Gastroesophageal sphincter (tissue), 4 donors: Measurements from ENCODE around the gene DLL1. TPM values are rescaled to one million over a fixed set of nuclear protein-coding genes. Genes with fewer than 3 reads are reported as not detected.

Experiments
- ATAC-seq: fragments of 150-250 bp; one replicate; pipeline ENCODE4 v1.9.1; 2016; ENCODE audit warnings: mild to moderate bottlenecking, moderate library complexity
- H3K27ac ChIP-seq, 4 donors: fragments of 200-600 bp; sonication (generic) in 3 of 4; 1 replicate in 3 of 4; 2 replicates in 1 of 4; pipeline ENCODE4 v1.5.1; 2016 to 2019
- H3K27me3 ChIP-seq: fragments of 200-600 bp; sonication (generic); one replicate; pipeline ENCODE4 v1.5.1; 2019
- H3K36me3 ChIP-seq, 2 donors: fragments of 200-600 bp; sonication (generic); one replicate each; pipeline ENCODE4 v1.5.1; 2019; ENCODE audit warnings: control low read depth in 1 of 2
- H3K4me1 ChIP-seq, 3 donors: fragments of 200-600 bp; sonication (generic); 1 replicate in 2 of 3; 2 replicates in 1 of 3; pipeline ENCODE4 v1.5.1; 2016 to 2019; ENCODE audit warnings: control low read depth in 2 of 3
- H3K4me3 ChIP-seq, 2 donors: fragments of 200-600 bp; sonication (generic); one replicate each; pipeline ENCODE4 v1.5.1; 2019; ENCODE audit warnings: mild to moderate bottlenecking in 1 of 2, moderate library complexity in 1 of 2
- H3K9me3 ChIP-seq, 3 donors: fragments of 200-600 bp; sonication (generic); one replicate each; pipeline ENCODE4 v1.5.1; 2017 to 2019; ENCODE audit warnings: control low read depth in 2 of 3
- CTCF ChIP-seq, 4 experiments: fragments of 200-600 bp in 2 of 4; fragments of 450-650 bp in 2 of 4; sonication (generic) in 1 of 4; IDR thresholded peaks; one replicate each; pipeline ENCODE4 v1.5.1; 2017 to 2019; ENCODE audit warnings: antibody characterized with exemption in 4 of 4, mild to moderate bottlenecking in 2 of 4, moderate library complexity in 2 of 4
- EP300 ChIP-seq: sonication (generic); formaldehyde crosslinking; IDR thresholded peaks from one replicate; pipeline ENCODE4 v1.6.1; 2017; ENCODE audit warnings: antibody characterized with exemption, mild to moderate bottlenecking
- POLR2A ChIP-seq, 2 donors: fragments of 450-650 bp; IDR thresholded peaks; one replicate each; pipeline ENCODE4 v1.6.1; 2017; ENCODE audit warnings: antibody characterized with exemption in 2 of 2, mild to moderate bottlenecking in 2 of 2, moderate library complexity in 1 of 2
- POLR2AphosphoS5 ChIP-seq: sonication (generic); formaldehyde crosslinking; IDR thresholded peaks from one replicate; pipeline ENCODE4 v1.6.1; 2017; ENCODE audit warnings: antibody characterized with exemption
- WGBS, 2 donors: methylation state at CpG; one replicate each; pipeline ENCODE4 v1.1.5; 2018; ENCODE audit warnings: low coverage in 1 of 2; 5-methylcytosine and 5-hydroxymethylcytosine counted together
- total RNA-seq, 4 donors: library from RNA; depleted of rRNA; stranded (reverse); fragments of >200 nt; gene quantifications; one replicate each; pipeline ENCODE4 v1.1.0, GENCODE V29; 2016

The DLL1 gene
- total RNA-seq, 4 donors from 2014 or later: 5.3 to 11.8 (median 6.5) TPM

GRCh38 chr6:170260686-170261085 is 30.2 kb downstream of the DLL1 start:
- no peaks in the 10 kb centered on the region for H3K27me3 ChIP-seq
- 75 to 83% methylated on average over 2 to 3 of the region's 7 CpGs for WGBS, 2 donors
- no peak overlapping the region for H3K4me3 ChIP-seq
- H3K36me3 ChIP-seq: no peaks in the 10 kb centered on the region
- peaks cover 0 to 5% (median 0%) of the 10 kb centered on the region in 3 donors for H3K4me1 ChIP-seq
- ATAC-seq: no peak
- H3K27ac ChIP-seq: no peak overlapping the region
- TF ChIP-seq POLR2A (IDR thresholded peaks at IDR 0.05) (no peak), EP300 (no peak), POLR2AphosphoS5 (no peak), CTCF (IDR thresholded peaks at IDR 0.05) (no peak)
- no peaks in the 10 kb centered on the region for H3K9me3 ChIP-seq

GRCh38 chr6:170259278-170259677 is 31.6 kb downstream of the DLL1 start:
- 73% methylated on average over 4 of the region's 5 CpGs; no CpG with 5 or more reads in 1 of the 2 donors for WGBS, 2 donors
- Histone ChIP-seq H3K9me3 (no peaks in the 10 kb centered on the region), H3K4me3 (no peak overlapping the region), H3K27me3 (no peaks in the 10 kb centered on the region), H3K36me3 (no peaks in the 10 kb centered on the region), H3K27ac (no peak overlapping the region), H3K4me1 (no peaks in the 10 kb centered on the region)
- no peak for ATAC-seq
- no peak for TF ChIP-seq CTCF (IDR thresholded peaks at IDR 0.05)
- TF ChIP-seq POLR2A (IDR thresholded peaks at IDR 0.05): no peak
- no peak for TF ChIP-seq EP300
- no peak for TF ChIP-seq POLR2AphosphoS5

GRCh38 chr6:170258407-170258806 is 32.5 kb downstream of the DLL1 start:
- H3K36me3 ChIP-seq: no peaks in the 10 kb centered on the region
- WGBS, 2 donors: 83 to 89% methylated on average over 3 to 6 of the region's 6 CpGs
- no peak overlapping the region for H3K4me3 ChIP-seq
- no peak for ATAC-seq
- H3K27me3 ChIP-seq: no peaks in the 10 kb centered on the region
- H3K9me3 ChIP-seq: no peaks in the 10 kb centered on the region
- TF ChIP-seq POLR2AphosphoS5 (no peak), CTCF (IDR thresholded peaks at IDR 0.05) (no peak), POLR2A (IDR thresholded peaks at IDR 0.05) (no peak), EP300 (no peak)
- H3K27ac ChIP-seq: no peak overlapping the region
- no peaks in the 10 kb centered on the region for H3K4me1 ChIP-seq

GRCh38 chr6:170257376-170257775 is 33.5 kb downstream of the DLL1 start:
- no peak for ATAC-seq
- H3K36me3 ChIP-seq: no peaks in the 10 kb centered on the region
- H3K4me3 ChIP-seq: no peak overlapping the region
- no peaks in the 10 kb centered on the region for H3K4me1 ChIP-seq
- H3K27ac ChIP-seq: no peak overlapping the region
- TF ChIP-seq POLR2A (IDR thresholded peaks at IDR 0.05): no peak
- TF ChIP-seq POLR2AphosphoS5: no peak
- TF ChIP-seq EP300: no peak
- TF ChIP-seq CTCF (IDR thresholded peaks at IDR 0.05): no peak
- no peaks in the 10 kb centered on the region for H3K9me3 ChIP-seq
- WGBS, 2 donors: 87% methylated on average over 3 of the region's 4 CpGs; no CpG with 5 or more reads in 1 of the 2 donors
- no peaks in the 10 kb centered on the region for H3K27me3 ChIP-seq

GRCh38 chr6:170256641-170257040 is 34.2 kb downstream of the DLL1 start:
- TF ChIP-seq CTCF (IDR thresholded peaks at IDR 0.05): no peak
- TF ChIP-seq POLR2AphosphoS5: no peak
- no peak for TF ChIP-seq EP300
- TF ChIP-seq POLR2A (IDR thresholded peaks at IDR 0.05): no peak
- Histone ChIP-seq H3K4me3 (no peak overlapping the region), H3K4me1 (no peaks in the 10 kb centered on the region), H3K27ac (no peak overlapping the region), H3K27me3 (no peaks in the 10 kb centered on the region), H3K36me3 (no peaks in the 10 kb centered on the region), H3K9me3 (no peaks in the 10 kb centered on the region)
- ATAC-seq: no peak
- WGBS, 2 donors: 87 to 89% methylated on average over 3 to 8 of the region's 21 CpGs
